H9 (cell line): ENCODE results near the gene CACTIN. TPM values are rescaled to one million over a fixed set of nuclear protein-coding genes. Genes with fewer than 3 reads are reported as not detected.
A peak's percentile ranks its signal among the peaks of the same experiment; 100 is the strongest.

Source experiments
- DNase-seq: peaks from one replicate; pipeline ENCODE4 v3.0.0-alpha.2; 2017
- H2AFZ ChIP-seq: one replicate; pipeline ENCODE4 v1.6.1; 2013; ENCODE audit warnings: mild to moderate bottlenecking, low read length, control low read depth, moderate library complexity
- H2AK5ac ChIP-seq: 2 replicates; pipeline ENCODE4 v1.6.1; 2013; ENCODE audit warnings: low read length, control low read depth, mixed read lengths; ENCODE audit not compliant: insufficient read length
- H2BK120ac ChIP-seq: one replicate; pipeline ENCODE4 v1.6.1; 2013; ENCODE audit warnings: low read depth, mild to moderate bottlenecking, low read length, control low read depth, inconsistent platforms; ENCODE audit not compliant: poor library complexity, severe bottlenecking
- H2BK12ac ChIP-seq: 2 replicates; pipeline ENCODE4 v1.6.1; 2013; ENCODE audit warnings: low read length, control low read depth, mixed read lengths, low read depth; ENCODE audit not compliant: insufficient read length
- H2BK15ac ChIP-seq: 2 replicates; pipeline ENCODE4 v1.6.1; 2013; ENCODE audit warnings: low read depth, low read length, control low read depth
- H2BK20ac ChIP-seq: one replicate; pipeline ENCODE4 v1.6.1; 2013; ENCODE audit warnings: low read depth, mild to moderate bottlenecking, low read length, control low read depth, inconsistent platforms; ENCODE audit not compliant: poor library complexity, severe bottlenecking
- H2BK5ac ChIP-seq: 2 replicates; pipeline ENCODE4 v1.6.1; 2013; ENCODE audit warnings: low read length, control low read depth, mixed read lengths; ENCODE audit not compliant: insufficient read length
- H3K14ac ChIP-seq: 2 replicates; pipeline ENCODE4 v1.6.1; 2013; ENCODE audit warnings: low read length, control low read depth; ENCODE audit not compliant: insufficient read depth
- H3K18ac ChIP-seq: 2 replicates; pipeline ENCODE4 v1.6.1; 2013; ENCODE audit warnings: low read depth, mild to moderate bottlenecking, mixed read lengths, low read length, control low read depth; ENCODE audit not compliant: insufficient read length
- H3K23ac ChIP-seq: 2 replicates; pipeline ENCODE4 v1.6.1; 2013; ENCODE audit warnings: low read length, control low read depth, mixed read lengths, low read depth; ENCODE audit not compliant: insufficient read length
- H3K23me2 ChIP-seq: 2 replicates; pipeline ENCODE4 v1.6.1; 2013; ENCODE audit warnings: low read depth, mild to moderate bottlenecking, mixed read lengths, low read length, control low read depth; ENCODE audit not compliant: insufficient read length, poor library complexity, severe bottlenecking
- H3K27ac ChIP-seq: 2 replicates; pipeline ENCODE4 v1.5.1; 2013; ENCODE audit warnings: low read length, control low read depth, mixed read lengths, low read depth; ENCODE audit not compliant: insufficient read length
- H3K27me3 ChIP-seq: 2 replicates; pipeline ENCODE4 v1.6.1; 2013; ENCODE audit warnings: low read length, control low read depth, inconsistent platforms; ENCODE audit not compliant: insufficient read depth
- H3K4ac ChIP-seq: 2 replicates; pipeline ENCODE4 v1.6.1; 2013; ENCODE audit warnings: low read depth, mild to moderate bottlenecking, control low read depth, inconsistent platforms, low read length, moderate library complexity
- H3K4me1 ChIP-seq: 2 replicates; pipeline ENCODE4 v1.6.1; 2013; ENCODE audit warnings: low read length, control low read depth, inconsistent platforms; ENCODE audit not compliant: insufficient read depth
- H3K4me2 ChIP-seq: 2 replicates; pipeline ENCODE4 v1.6.1; 2013; ENCODE audit warnings: low read length, control low read depth, mixed read lengths; ENCODE audit not compliant: insufficient read length, insufficient read depth
- H3K56ac ChIP-seq: 2 replicates; pipeline ENCODE4 v1.6.1; 2013; ENCODE audit warnings: low read depth, mild to moderate bottlenecking, mixed read lengths, low read length, control low read depth; ENCODE audit not compliant: insufficient read length
- H3K79me1 ChIP-seq: 2 replicates; pipeline ENCODE4 v1.6.1; 2013; ENCODE audit warnings: low read depth, mild to moderate bottlenecking, moderate library complexity, low read length, control low read depth, inconsistent platforms; ENCODE audit not compliant: insufficient read depth, poor library complexity, severe bottlenecking
- H3K79me2 ChIP-seq: 2 replicates; pipeline ENCODE4 v1.6.1; 2013; ENCODE audit warnings: low read length, control low read depth, inconsistent platforms; ENCODE audit not compliant: insufficient read depth
- H3K9ac ChIP-seq: 2 replicates; pipeline ENCODE4 v1.6.1; 2013; ENCODE audit warnings: low read length, control low read depth, mixed read lengths; ENCODE audit not compliant: insufficient read length; ENCODE audit errors: extremely low read depth
- H3K9me3 ChIP-seq: one replicate; pipeline ENCODE4 v1.6.1; 2013; ENCODE audit warnings: low read depth, low read length, inconsistent platforms; ENCODE audit not compliant: control insufficient read depth
- H3T11ph ChIP-seq: one replicate; pipeline ENCODE4 v1.6.1; 2013; ENCODE audit warnings: mild to moderate bottlenecking, low read length, control low read depth, inconsistent platforms
- H4K20me1 ChIP-seq: one replicate; pipeline ENCODE4 v1.6.1; 2013; ENCODE audit not compliant: control insufficient read depth, insufficient read length, insufficient read depth
- H4K5ac ChIP-seq: 2 replicates; pipeline ENCODE4 v1.6.1; 2013; ENCODE audit warnings: low read depth, mild to moderate bottlenecking, mixed read lengths, low read length, control low read depth; ENCODE audit not compliant: insufficient read length
- H4K8ac ChIP-seq: replicated peaks from 2 replicates; pipeline ENCODE4 v1.6.1; 2013; ENCODE audit warnings: low read length, control low read depth, mixed read lengths, low read depth; ENCODE audit not compliant: insufficient read length
- H4K91ac ChIP-seq: 2 replicates; pipeline ENCODE4 v1.6.1; 2013; ENCODE audit warnings: low read depth, mild to moderate bottlenecking, moderate library complexity, mixed read lengths, low read length, control low read depth; ENCODE audit not compliant: insufficient read length
- H3K27ac Mint-ChIP-seq, 3 experiments: 2 replicates in 2 of 3; 3 replicates in 1 of 3; pipeline ENCODE4 v1.8.0; 2020 to 2021; ENCODE audit warnings: mixed read lengths in 3 of 3, mild to moderate bottlenecking in 1 of 3, moderate library complexity in 1 of 3
- H3K27me3 Mint-ChIP-seq: 2 replicates; pipeline ENCODE4 v1.8.0; 2021; ENCODE audit warnings: low read depth, mild to moderate bottlenecking, moderate library complexity, mixed read lengths
- H3K36me3 Mint-ChIP-seq, 3 experiments: 2 replicates in 2 of 3; 3 replicates in 1 of 3; pipeline ENCODE4 v1.8.0; 2020 to 2021; ENCODE audit warnings: low read depth in 3 of 3, mixed read lengths in 3 of 3; ENCODE audit not compliant: insufficient read depth in 1 of 3
- H3K4me1 Mint-ChIP-seq, 2 experiments: 2 replicates each; pipeline ENCODE4 v1.8.0; 2020; ENCODE audit warnings: mixed read lengths in 2 of 2
- H3K4me3 Mint-ChIP-seq, 2 experiments: 2 replicates in 1 of 2; 3 replicates in 1 of 2; pipeline ENCODE4 v1.8.0; 2020 to 2021; ENCODE audit warnings: mild to moderate bottlenecking in 2 of 2, mixed read lengths in 2 of 2, moderate library complexity in 1 of 2
- H3K9me3 Mint-ChIP-seq, 2 experiments: 2 replicates in 1 of 2; 3 replicates in 1 of 2; pipeline ENCODE4 v1.8.0; 2020; ENCODE audit warnings: mild to moderate bottlenecking in 2 of 2, mixed read lengths in 2 of 2, moderate library complexity in 1 of 2
- WGBS: extraction: QIAGEN DNeasy Blood & Tissue Kit; methylation state at CpG from one replicate; pipeline ENCODE4 v1.1.7; 2013; ENCODE audit warnings: missing lambda C conversion rate, low lambda C conversion rate, mixed read lengths; ENCODE audit not compliant: insufficient read length; ENCODE audit errors: extremely low coverage; 5-methylcytosine and 5-hydroxymethylcytosine counted together
- total RNA-seq: library from RNA; stranded (reverse); gene quantifications from 2 replicates; pipeline ENCODE4 v1.2.1, GENCODE V29; 2021
- TF ChIP-seq, protein P1 (sequence below): fragments of 200-600 bp; sonication (generic); conservative IDR thresholded peaks from 3 replicates; pipeline ENCODE4 v1.8.0; 2021; ENCODE audit warnings: antibody characterized with exemption, mild to moderate bottlenecking

Gene CACTIN
- total RNA-seq, 1 experiment from 2014 or later, result 37.3 TPM

GRCh38 chr19:3658870-3659745 lies 32.5 kb upstream of the CACTIN start:
- H3K4me1 Mint-ChIP-seq, result no peaks in the 10 kb centered on the region
- no peak overlapping the region; a peak in 1 of 5 replicates for H3K4me3 Mint-ChIP-seq
- Histone ChIP-seq H3K4me1 (no peaks in the 10 kb centered on the region), H3K18ac (no peak overlapping the region), H3K9ac (no peak overlapping the region), H3K23ac (no peak overlapping the region), H2BK12ac (no peak overlapping the region), H3K4me2 (no peak overlapping the region), H4K91ac (no peak overlapping the region), H2AK5ac (no peak overlapping the region), H3K27ac (no peak overlapping the region), H4K5ac (no peak overlapping the region), H3K56ac (no peak overlapping the region), H3K23me2 (no peaks in the 10 kb centered on the region), H3T11ph (no peak overlapping the region), H4K8ac (no peak overlapping the region), H2BK20ac (no peak overlapping the region), H2BK5ac (no peak overlapping the region), H3K4ac (no peak overlapping the region), H2BK120ac (no peak overlapping the region), H3K27me3 (no peaks in the 10 kb centered on the region), H3K9me3 (no peaks in the 10 kb centered on the region), H3K14ac (no peak overlapping the region), H3K79me2 (no peaks in the 10 kb centered on the region), H3K79me1 (no peaks in the 10 kb centered on the region), H2AFZ (no peak overlapping the region), H4K20me1 (no peaks in the 10 kb centered on the region), H2BK15ac (no peak overlapping the region)
- peaks cover 21 to 50% (median 39%) of the 10 kb centered on the region in 3 experiments for H3K36me3 Mint-ChIP-seq
- no peaks in the 10 kb centered on the region for H3K9me3 Mint-ChIP-seq
- no CpG with 5 or more reads among the region's 37 CpGs for WGBS
- TF ChIP-seq, protein P1, sequence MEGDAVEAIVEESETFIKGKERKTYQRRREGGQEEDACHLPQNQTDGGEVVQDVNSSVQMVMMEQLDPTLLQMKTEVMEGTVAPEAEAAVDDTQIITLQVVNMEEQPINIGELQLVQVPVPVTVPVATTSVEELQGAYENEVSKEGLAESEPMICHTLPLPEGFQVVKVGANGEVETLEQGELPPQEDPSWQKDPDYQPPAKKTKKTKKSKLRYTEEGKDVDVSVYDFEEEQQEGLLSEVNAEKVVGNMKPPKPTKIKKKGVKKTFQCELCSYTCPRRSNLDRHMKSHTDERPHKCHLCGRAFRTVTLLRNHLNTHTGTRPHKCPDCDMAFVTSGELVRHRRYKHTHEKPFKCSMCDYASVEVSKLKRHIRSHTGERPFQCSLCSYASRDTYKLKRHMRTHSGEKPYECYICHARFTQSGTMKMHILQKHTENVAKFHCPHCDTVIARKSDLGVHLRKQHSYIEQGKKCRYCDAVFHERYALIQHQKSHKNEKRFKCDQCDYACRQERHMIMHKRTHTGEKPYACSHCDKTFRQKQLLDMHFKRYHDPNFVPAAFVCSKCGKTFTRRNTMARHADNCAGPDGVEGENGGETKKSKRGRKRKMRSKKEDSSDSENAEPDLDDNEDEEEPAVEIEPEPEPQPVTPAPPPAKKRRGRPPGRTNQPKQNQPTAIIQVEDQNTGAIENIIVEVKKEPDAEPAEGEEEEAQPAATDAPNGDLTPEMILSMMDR, result no peak
- 0 out of 7 replicates have a peak overlapping the region, but pooled peaks of 1 of the 3 experiments have one; percentile 61 for H3K27ac Mint-ChIP-seq
- DNase-seq, result no peak
- H3K27me3 Mint-ChIP-seq, result no peaks in the 10 kb centered on the region
